Cerebellar nuclear complex (tissue), 1 donor: ENCODE data around the gene BRAP.
"Not testable (repeated sequence)": the region's sequence is repeated elsewhere in the genome, so short reads cannot be mapped to it uniquely, and the experiment has no call there.

Experiments
- DNase-seq, 2 experiments: peaks; one replicate each; lab custom pipeline; 2025; lab: John Stamatoyannopoulos, UW

BRAP gene, protein sequence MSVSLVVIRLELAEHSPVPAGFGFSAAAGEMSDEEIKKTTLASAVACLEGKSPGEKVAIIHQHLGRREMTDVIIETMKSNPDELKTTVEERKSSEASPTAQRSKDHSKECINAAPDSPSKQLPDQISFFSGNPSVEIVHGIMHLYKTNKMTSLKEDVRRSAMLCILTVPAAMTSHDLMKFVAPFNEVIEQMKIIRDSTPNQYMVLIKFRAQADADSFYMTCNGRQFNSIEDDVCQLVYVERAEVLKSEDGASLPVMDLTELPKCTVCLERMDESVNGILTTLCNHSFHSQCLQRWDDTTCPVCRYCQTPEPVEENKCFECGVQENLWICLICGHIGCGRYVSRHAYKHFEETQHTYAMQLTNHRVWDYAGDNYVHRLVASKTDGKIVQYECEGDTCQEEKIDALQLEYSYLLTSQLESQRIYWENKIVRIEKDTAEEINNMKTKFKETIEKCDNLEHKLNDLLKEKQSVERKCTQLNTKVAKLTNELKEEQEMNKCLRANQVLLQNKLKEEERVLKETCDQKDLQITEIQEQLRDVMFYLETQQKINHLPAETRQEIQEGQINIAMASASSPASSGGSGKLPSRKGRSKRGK

DNA sequence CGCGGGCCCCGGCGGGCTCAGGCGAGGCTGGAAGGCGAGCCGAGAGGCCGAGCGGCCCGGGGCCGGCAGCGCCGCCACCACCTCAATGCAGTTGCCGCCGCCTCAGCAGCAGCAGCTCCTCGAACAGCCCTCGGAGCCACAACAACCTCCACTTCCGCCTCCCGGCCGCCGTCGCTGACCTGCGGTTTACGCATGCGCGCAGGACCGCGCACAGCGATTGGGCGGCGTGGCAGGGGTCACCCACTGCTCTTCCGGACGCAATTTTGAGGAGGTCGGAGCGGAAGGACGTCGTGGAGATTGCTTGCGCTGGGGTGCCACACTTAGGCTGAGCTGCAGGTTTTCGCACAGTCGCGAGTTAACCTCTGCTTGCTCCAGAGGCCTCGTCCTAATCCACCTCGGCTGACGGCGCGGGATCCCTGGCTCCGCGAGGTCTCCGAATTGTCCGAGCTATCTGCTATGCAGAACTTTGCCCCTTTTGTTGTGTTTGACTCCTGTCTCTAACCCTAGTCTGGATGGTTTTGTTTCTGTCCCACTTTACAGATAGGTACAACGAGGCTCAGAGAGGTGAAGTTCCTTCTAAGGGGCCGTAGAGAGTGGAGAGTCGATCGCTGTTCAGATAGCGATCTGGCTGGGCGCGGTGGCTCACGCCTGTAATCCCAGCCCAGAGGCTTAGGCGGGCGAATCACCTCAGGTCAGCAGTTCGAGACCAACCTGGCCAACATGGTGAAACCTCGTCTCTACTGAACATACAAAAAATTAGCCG, at the start of gene BRAP, which contains the start of gene ACAD10:
TSS of gene BRAP (minus strand) at position 146 of the 763 bp plus-strand sequence. CDS start 164 bp downstream, outside the sequence.
TSS of gene ACAD10 (plus strand) at position 243 of the 763 bp plus-strand sequence. CDS start 6,657 bp downstream, outside the sequence.
- DNase-seq = peak; percentile 18 to 40

DNA sequence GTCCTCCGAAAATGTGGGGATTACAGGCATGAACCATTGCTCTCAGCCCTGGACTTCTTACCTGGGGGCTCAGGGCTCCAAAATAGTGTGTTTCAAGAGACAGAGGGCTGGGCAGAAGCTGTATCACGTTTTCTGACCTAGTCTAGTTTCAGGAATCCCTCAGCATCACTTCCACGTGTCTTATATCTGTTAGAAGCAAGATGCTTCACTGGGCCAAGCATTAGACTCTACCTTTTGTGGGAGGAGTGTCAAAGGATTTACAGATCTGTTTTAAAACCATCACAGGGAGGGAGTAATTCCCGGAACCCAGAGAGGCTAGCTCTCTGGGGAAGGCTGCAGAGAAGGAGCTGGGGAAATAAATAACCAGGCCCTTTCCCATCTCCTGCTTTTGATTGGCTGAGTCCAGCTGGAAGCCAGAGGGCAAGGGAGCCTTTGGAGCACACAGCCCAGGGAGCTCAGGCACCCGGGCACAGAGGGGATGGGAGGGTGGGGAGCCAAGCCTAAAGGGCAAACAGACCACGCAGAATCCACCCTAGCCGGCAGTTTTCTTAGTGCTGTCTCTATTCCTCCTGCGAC, 47.7 kb upstream of the BRAP start:
- DNase-seq = no peak

DNA sequence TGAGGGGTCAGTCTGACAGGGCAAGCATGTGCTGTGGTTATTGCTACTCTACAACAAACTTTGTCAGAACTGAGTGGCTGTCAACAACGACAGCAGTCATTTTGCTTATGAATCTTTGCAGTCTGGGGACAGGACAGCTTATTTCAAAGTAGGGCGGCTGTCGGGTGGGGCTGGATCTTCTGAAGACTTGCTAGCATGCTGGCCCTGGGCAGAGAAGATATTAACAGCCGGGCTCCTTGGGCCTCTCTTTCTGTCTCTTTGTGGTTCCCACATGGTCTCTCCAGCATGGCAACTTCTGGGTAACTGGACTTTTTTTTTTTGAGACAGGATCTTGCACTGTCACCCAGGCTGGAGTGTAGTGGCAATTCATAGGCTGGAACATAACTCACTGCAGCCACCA, 47.0 kb upstream of the BRAP start:
- no peak for DNase-seq

DNA sequence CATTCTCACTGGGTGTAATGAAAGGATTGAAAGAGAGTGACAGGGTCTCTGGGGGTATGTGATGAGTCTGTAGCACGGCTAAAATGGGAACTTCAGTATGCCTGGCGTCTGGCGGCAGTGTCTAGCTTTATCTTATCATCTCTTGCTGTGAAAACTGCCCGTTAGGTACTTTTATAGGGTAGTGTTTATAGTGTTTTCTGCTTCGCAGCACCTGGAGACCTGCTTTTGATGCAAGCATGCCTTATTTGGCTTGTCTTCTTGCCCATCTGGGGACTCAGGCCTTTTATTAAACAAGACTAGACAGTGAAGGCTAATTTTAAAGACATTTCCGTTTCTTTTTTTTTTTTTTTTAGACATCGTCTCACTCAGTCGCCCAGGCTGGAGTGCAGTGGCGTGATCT, 44.7 kb upstream of the BRAP start:
- no peak for DNase-seq

DNA sequence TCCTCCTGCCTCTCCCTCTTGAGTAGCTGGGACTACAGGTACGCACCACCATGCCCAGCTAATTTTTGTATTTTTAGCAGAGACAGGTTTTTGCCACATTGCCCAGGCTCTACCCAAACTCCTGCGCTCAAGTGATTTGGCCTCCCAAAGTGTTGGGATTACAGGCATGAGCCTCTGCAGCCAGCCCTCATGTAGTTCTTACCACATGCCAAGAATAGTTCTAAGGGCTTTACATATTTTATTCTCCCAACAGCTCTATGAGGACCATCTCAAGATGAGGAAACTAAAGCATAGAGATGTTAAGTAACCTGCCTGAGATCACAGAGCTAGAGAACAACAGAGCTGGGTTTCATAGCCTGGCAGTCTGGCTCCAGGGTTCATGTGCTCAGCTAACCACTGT, 43.0 kb upstream of the BRAP start:
- no peak for DNase-seq

DNA sequence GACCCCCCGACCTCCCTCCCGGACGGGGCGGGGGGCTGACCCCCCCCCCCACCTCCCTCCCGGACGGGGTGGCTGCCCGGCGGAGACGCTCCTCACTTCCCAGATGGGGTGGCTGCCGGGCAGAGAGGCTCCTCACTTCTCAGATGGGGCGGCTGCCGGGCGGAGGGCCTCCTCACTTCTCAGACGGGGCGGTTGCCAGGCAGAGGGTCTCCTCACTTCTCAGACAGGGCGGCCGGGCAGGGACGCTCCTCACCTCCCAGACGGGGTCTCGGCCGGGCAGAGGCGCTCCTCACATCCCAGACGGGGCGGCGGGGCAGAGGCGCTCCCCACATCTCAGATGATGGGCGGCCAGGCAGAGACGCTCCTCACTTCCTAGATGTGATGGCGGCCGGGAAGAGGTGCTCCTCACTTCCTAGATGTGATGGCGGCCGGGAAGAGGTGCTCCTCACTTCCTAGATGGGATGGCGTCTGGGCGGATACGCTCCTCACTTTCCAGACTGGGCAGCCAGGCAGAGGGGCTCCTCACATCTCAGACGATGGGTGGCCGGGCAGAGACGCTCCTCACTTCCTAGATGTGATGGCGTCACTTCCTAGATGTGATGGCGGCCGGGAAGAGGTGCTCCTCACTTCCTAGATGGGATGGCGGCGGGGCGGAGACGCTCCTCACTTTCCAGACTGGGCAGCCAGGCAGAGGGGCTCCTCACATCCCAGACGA, 38.0 kb upstream of the BRAP start:
- DNase-seq = not testable (repeated sequence)

DNA sequence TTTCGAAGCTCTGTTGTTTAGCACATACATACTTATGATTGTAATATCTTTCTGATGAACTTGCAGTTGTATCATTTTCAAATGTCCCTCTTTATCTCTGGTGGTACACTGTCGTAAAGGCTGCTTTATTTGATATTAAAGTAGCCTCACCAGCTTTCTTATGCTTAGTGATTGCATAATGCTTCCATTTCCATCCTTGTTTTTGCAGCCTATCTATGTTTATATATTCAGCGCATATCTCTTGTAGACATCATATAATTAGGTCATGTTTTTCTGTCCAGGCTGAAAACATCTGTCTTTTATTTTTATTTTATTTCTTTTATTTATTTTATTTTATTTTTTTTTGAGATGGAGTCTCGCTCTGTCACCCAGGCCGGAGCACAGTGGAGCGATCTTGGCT, 34.7 kb upstream of the BRAP start:
- DNase-seq = no peak

DNA sequence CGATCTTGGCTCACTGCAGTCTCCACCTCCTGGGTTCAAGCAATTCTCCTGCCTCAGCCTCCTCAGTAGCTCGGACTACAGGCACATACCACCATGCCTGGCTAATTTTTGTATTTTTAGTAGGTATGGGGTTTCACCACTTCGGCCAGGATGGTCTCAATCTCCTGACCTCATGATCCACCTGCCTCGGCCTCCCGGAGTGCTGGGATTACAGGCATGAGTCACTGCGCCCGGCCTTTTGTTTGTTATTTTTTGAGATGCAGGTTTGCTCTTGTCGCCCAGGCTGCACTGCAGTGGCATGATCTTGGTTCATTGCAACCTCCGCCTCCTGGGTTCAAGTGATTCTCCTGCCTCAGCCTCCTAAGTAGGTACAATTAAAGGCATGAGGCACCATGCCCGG, 33.6 kb upstream of the BRAP start:
- not testable (repeated sequence) for DNase-seq

DNA sequence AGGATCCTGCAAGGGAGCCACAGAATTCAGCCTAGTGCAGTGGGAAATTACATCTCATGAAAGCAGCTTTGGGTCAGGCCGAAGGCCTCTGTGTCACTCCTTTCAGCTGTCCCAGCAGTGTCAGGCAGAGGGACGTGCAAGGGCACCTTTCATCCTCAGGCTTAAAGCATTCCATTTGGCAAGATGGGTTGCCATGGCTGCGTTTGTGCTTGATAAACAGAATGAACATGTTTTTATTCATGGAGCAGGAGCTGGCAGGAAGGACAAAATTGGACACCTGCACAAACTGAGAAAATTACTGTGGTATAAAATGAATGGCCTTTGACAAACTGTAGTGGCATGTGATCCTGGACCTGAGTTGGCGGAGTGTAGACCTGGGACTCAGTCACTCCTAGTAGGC, 29.5 kb upstream of the BRAP start:
- DNase-seq = no peak

DNA sequence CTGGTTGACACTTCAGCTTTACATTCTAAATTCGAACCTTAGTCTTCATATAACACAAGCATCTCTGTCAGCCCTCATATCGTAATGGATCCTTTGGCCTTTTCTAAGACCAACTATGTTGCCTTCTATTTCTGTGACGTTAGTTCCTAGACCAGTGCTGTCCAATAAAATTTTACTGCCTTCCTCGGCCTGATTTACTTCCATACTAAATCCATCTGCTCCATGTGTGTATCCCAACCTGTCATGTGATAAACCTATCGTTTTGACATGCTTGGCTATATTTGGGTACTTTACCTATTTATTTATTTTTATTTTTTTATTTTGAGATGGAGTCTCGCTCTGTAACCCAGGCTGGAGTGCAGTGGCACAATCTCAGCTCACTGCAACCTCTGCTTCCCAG, 20.4 kb upstream of the BRAP start:
- DNase-seq = no peak

DNA sequence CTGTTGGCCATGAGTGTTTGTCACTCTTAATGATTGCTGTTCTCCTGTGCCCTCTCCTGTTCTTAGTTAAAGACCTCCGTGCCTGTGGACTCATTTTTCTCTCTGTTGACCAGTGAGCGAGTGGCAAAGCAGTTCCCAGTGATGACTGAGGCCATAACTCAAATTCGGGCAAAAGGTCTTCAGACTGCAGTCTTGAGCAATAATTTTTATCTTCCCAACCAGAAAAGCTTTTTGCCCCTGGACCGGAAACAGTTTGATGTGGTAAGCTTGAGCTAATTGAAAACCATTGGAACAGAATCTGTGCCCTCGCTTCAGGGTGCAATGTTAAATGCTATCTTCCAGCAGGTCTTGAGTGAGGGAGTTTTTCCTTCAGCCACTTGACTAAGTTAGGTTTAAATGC, 19.9 kb upstream of the BRAP start:
- no peak for DNase-seq

DNA sequence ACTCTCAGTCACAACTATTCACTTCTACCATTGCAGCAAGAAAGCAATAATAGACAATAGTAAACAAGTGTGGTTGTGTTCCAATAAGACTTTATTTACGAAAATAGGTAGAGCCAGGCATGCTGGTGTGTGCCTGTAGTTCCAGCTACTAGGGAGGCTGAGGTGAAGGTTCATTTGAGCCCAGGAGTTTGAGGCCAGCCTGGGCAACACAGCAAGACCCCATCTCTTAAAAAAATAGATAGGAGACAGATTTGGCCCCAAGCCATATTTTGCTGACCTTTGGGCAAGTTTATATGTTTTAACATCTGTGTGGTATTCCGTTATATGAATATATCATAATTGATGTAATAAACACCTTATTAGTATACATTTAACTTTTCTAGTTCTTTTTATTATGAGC, 14.2 kb upstream of the BRAP start:
- DNase-seq = no peak

DNA sequence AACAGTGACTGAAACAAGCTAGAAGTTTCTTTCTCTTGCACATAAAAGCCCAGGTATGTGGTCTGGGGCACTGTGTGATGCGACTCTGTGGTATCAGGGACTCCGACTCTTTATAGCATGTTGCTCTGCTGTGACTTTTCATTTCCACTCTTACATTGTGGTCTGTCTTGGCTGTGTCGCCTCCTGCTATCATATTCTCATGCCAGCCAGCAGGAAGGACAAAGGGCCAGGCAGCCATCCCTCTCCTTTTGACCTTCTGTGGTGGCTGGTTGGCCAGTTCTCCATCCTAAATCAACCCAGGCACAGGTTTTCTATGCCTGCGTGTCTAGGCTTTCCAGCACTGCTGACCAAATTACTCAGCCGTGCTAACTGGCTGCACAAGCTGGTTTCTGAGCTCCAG, 8.1 kb upstream of the BRAP start:
- no peak for DNase-seq

DNA sequence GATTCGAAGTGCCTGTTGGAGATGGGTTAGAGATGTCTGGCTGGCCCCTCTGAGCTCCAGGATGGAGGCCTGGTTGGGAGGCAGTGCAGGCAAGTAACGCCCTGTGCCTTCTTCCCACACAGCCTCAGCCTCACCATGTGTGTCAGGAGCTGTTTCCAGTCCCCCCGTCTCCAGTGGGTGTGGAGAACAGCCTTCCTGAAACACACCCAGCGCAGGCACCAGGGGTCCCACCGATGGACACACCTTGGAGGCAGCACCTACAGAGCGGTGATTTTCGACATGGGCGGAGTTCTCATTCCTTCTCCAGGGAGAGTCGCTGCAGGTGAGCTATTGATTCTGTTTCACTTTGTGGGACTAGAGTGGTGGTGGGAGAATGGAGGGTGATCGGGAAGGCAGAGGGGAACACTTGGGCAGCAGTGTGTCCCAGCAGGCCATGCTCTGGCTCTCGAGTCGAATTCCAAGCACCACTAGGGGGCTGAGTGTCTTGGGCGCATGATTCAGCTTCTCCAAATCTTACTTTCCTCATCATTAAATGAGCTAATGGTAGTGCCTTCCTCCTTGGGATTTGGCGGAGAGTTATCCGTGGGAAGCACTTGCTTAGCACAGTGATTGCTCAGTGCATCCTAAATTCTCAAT, 6.9 kb upstream of the BRAP start:
- no peak for DNase-seq

DNA sequence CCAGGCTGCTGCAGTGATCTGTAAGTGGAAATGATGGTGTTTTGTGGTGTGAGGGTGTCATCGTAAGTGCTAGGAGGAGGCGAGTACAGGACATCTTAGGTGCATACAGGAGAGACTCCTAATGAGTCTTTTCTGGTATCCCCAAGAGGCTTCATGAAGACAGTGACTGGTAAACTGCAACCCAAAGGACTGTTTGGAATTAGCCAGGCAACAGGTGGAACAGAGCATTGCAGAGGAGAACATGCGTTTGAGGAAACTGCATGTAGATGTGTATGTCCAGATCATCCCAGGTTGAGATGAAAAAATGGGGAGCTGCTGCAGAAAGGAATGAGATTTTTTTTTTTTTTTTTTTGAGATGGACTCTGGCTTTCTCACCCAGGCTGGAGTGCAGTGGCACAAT, 5.5 kb upstream of the BRAP start:
- DNase-seq = no peak

DNA sequence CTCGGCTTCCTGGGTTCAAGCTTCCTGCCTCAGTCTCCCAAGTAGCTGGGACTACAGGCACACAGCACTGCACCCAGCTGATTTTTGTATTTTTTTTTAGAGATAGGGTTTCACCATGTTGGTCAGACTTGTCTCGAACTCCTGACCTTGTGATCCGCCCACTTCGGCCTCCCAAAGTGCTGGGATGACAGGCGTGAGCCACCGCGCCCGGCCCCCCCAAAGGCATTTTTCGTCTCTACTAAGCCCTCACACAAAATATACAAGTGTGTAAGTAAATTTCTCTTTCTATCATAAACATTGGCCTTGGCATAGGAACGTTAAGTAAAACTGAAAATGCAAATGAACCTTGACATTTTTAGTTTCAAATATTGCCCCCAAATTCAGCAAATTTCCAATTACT, 2.2 kb upstream of the BRAP start:
- DNase-seq = no peak

DNA sequence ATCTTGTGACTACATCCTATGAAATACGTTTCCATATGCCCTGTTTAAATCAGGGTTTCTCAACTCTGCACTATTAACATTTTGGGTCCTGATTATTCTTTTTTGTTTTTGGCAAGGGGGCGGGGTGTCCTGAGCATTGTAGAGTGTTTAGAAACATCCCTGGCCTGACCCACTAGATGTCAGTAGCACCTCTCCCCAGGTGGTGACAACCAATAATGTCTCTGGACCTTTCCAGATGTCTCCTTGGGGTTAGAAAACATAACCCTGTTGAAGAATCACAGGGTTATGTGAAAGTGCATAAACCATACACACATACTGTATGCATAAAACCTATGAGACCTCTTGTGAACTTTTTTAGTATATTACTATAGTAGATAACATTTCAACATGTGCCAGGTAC, 1.5 kb upstream of the BRAP start:
- no peak for DNase-seq

DNA sequence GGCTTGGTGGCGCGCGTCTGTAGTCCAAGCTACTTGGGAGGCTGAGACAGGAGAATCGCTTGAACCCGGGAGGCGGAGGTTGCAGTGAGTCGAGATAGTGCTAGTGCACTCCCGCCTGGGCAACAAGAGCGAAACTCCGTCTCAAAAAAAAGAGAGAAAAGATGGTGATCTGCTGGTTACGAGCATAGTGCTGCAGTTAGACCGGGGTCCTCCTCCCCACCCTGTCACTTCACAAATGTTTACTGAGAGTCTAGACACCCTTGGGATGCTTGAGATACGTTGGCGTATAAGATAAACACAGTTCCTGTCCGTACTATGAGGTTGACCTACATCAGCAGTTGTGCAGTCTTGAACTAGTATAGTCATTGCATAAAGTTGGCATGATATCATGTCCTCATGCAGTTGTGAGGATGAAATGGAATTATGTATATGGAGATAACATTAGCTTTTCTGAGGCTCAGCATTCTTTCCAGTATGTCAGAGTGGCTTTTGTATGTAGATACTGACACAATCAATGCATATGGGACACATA, 884 bp upstream of the BRAP start:
- DNase-seq = no peak

DNA sequence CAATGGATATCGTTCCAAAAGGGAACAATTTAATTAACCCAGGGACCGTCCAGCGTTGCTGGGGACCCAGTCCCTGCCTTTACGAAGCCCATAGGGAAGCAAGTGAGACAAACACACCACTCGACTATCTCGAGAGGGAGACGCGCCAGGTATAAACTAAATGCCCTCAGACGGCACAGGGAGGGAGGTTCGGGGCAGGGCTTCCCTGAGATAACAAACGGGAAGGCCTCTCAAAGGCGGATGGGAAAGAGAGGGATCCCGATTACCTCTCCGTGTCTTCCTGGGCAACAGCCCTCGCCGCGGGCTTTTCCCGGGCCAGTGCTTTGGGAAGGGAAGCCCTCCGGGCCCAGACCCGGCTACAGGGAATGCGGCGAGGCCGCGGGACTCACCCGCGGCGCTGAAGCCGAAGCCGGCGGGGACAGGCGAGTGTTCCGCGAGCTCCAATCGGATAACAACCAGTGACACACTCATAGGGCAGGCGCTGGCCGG, 390 bp downstream of the BRAP start:
- DNase-seq = no peak

DNA sequence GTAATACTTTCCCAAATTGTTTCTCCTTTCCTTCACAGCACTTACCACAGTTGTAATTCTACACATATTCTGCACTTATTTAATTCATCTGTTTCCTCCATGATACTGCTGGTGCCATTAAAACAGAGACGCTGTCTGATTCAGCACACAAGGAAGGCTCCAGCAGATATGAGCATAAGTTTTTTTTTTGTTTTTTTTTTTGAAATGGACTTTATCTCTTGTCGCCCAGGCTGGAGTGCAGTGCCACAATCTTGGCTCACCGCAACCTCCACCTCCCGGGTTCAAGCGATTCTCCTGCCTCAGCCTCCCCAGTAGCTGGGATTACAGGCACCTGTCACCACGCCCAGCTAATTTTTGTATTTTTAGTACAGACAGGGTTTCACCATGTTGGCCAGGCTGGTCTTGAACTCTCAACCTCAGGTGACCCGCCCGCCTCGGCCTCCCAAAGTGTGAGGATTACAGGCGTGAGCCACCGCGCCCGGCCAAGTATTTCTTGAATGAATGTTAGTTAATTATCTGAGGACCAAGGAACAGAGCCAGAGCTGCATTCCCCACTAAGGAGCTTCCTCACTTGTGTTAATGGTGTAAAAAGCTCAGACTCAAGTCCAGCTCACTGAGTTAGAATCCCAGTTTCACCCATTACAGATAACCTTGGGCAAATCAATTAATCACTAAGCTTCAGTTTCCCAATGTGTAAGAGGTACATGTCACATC, 1.1 kb downstream of the BRAP start:
- DNase-seq = not testable (repeated sequence)
